LoVo (cell line): Measurements from ENCODE around the gene NRF1.
"Not testable (repeated sequence)": the region's sequence is repeated elsewhere in the genome, so short reads cannot be mapped to it uniquely, and the experiment has no call there.

Source experiments
- DNase-seq: peaks from one replicate; pipeline ENCODE4 v3.0.0-alpha.2; 2016; ENCODE audit warnings: low spot score

Gene NRF1

GRCh38 chr7:129649128-129649690 lies 37.7 kb downstream of the NRF1 start:
- DNase-seq: no peak

DNA sequence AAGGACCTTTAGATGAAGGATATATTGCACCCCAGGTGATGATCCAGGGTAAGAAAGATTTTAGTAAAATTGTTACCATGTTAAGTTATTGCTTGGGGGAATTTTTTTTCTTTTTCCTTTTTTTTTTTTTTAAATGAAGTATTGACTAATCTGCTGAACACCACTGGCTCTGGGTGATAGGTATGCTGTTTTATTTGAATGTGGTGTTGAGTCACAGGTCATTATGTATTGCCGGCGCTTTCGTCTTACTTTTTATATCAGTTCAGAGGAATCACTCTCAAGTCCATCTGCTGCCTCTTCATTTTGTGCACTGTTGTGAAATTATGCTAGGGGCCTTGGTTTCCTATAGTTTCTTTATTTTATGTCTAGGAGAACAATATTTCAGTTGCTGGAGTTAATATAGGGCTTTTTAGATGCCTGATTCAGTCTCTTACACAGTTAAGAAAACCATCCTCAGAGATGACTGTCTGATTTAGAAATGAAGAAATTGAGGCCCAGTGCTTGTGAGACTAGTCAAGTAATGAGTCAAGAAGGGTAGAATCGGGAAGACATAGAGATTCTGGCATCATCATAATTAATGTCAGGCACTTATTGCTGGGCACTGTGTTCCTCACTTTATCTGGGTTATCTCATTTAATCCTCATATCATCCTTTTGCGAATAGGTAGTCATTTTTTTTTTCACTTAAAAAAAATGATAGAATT lies 38.7 kb downstream of the NRF1 start:
- DNase-seq: no peak

DNA sequence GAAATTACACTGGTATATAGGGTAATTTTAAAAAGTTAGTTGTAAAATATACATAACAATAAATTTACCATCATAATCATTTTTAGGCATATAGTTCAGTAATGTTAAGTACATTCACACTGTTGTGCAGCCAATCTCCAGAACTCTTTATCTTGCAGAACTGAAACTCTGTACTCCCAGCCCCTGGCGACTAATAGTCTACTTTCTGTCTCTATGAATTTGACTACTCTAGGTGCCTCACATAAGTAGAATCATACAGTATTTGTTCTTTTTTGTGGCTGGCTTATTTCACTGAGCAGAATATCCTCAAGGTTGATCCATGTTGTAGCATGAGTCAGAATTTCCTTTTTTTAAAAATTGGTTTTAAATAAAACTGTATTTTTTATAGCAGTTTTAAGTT lies 41.4 kb downstream of the NRF1 start:
- no peak for DNase-seq

DNA sequence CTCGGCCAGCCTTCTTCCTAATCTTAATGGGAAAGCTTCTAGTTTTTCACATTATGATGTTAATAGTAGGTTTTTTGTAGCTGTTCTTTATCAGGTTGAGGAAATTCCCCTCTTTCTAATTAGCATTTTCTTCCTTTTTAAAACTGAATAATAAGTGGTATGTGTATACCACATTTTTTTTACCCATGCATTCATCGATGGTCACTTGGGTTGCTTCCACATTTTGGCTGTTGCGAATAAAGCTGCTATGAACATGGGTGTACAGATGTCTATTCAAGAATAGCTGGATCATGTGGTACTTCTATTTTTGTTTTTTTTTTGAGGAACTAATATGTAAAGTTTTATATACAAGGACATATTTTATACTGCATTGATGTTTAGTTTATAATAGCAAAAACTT lies 44.3 kb downstream of the NRF1 start:
- no peak for DNase-seq

DNA sequence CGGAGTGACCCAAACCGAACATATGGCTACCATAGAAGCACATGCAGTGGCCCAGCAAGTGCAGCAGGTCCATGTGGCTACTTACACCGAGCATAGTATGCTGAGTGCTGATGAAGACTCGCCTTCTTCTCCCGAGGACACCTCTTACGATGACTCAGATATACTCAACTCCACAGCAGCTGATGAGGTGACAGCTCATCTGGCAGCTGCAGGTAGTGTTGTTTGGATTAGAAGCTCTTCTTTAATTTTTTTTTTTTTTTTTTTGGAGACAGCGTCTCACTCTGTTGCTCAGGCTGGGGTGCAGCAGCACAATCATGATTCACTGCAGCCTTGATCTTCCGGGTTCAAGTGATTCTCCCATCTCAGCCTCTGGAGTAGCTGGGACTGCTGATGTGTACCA lies 45.8 kb downstream of the NRF1 start:
- DNase-seq: no peak

- DNase-seq: not testable (repeated sequence)
Measured at GRCh38 chr7:129659907-129660306, 48.4 kb downstream of the NRF1 start.

DNA sequence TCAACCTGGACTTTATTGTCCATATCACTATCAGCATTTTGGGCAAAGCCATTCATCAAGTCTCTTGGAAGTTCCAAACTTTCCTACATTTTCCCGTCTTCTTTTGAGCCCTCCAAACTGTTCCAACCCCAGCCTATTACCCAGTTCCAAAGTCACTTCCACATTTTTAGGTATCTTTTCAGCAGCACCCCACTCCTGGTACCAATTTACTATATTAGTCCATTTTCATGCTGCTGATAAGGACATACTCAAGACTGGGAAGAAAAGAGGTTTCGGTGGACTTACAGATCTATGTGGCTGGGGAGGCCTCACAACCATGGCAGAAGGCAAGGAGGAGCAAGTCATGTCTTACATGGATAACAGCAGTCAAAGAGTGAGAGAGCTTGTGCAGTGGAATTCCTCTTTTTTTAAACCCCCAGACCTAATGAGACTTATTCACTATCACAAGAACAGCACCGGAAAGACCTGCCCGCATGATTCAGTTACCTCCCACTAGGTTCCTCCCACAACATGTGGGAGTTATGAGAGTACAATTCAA lies 50.2 kb downstream of the NRF1 start:
- DNase-seq: no peak

GRCh38 chr7:129663240-129663639 lies 51.7 kb downstream of the NRF1 start:
- not testable (repeated sequence) for DNase-seq

- DNase-seq: peak; percentile 75
Measured at GRCh38 chr7:129664029-129665012, 52.8 kb downstream of the NRF1 start.

DNA sequence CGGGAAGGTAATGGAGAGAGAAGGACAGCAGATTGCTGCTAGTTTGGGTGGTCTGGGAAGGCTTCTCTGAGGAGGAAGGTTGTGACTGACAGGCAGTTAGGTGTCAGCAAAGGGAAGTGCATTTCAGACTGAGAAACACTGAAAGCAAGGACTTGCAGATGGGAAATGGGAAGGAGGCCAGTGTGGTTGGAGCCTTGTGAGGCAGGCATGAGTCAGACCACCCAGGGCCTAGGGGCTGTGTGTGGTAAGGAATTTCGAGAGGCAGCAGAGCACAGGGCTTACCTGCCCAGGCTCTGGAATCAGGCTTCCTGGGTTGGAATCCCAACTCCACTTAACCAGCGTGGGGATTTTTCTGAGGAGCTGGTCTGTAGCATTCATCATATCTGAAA lies 53.5 kb downstream of the NRF1 start:
- DNase-seq: peak; percentile 74

- no peak for DNase-seq
Measured at GRCh38 chr7:129667116-129667515, 55.6 kb downstream of the NRF1 start.

- no peak for DNase-seq
Measured at GRCh38 chr7:129667551-129667950, 56.0 kb downstream of the NRF1 start.

DNA sequence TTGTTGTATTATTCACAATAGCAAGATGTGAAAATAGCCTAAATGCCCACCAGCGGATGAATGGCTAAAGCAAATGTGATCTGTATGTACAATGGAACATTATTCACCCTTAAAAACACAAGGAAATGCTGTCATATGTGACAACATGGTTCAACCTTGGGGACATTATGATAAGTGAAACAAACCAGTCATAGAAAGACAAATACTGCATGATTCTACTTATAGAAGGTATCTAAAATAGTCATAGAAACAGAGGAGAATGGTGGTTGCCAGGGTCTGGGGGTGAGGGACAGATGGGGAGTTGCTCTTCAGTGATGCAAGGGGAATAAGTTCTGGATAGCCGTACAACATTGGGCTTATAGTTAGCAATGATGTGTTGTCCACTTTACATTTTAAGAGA lies 58.4 kb downstream of the NRF1 start:
- DNase-seq: no peak

DNA sequence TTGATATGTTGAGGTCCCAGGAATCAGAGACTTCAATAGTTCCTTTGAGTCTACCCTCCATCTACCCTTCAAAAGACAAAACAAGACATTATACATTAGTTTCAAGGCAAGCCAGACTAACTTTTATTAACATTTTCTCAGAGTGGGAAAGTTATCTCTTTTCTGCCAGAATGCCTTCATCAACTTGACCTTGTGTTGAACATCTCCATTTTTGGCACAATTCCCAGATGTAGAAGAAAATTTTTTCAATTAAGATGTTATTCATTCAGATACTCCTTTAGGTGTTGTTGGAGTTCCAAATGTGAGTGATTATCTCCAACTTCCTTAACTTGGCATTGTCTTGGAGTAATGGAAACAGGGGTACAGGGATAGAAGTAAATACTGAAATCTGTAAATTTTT lies 59.1 kb downstream of the NRF1 start:
- DNase-seq: no peak

DNA sequence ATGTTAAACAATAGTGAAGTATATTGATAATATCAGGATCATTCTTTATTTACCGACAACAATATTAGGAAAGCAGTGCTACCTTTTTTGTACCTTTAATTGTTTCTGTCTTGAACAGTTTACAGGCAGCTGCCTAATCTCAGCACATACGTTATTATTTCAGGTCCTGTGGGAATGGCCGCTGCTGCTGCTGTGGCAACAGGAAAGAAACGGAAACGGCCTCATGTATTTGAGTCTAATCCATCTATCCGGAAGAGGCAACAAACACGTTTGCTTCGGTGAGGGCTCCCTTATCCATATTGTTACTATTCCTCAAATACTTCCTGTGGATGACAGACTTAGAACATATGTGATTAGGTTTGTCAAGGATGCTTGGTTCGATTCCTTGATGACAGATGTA lies 59.7 kb downstream of the NRF1 start:
- DNase-seq: no peak

- not testable (repeated sequence) for DNase-seq
Measured at GRCh38 chr7:129674475-129674874, 63.0 kb downstream of the NRF1 start.

- DNase-seq: no peak
Measured at GRCh38 chr7:129675521-129675920, 64.0 kb downstream of the NRF1 start.

- DNase-seq: no peak
Measured at GRCh38 chr7:129676017-129676897, 64.7 kb downstream of the NRF1 start.

DNA sequence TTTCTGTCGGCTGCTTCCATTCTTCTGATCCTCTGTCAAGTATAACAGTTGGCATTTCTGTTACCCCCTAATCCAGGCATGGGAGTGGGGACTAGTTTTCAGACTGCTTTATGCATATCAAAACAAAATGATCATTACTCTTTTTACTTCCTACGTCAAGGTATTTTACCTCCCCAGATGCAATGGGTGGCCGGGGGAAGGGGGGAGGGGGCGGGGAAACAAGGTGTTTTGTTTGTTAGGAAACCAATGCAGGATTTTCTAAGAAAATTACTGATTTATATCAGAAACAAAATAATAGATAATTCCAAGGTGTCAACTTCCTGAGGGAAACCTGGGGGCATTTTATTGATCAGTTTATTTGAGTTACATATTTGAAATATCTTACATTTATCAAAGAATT lies 66.3 kb downstream of the NRF1 start:
- DNase-seq: no peak

DNA sequence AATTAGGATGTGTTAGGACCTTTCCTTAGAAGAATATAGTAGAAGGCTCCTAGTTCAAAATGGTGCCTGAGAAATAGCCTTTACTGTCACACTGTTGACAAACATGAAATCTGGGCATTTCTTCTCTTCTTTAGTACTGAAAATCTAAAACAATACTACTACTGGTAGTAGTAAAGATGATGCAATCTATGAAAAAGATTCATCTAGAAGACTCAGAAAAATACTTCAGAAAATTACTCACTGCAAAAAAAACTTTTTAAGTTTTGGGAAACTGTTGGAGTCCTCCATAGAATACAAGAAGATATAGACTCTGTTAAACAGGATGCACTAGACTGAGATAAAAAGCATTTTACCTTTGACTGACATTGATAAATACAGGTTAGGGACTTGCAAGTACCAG lies 67.1 kb downstream of the NRF1 start:
- no peak for DNase-seq

GRCh38 chr7:129680400-129680799 lies 68.9 kb downstream of the NRF1 start:
- DNase-seq: no peak

- DNase-seq: no peak
Measured at GRCh38 chr7:129684777-129685176, 73.3 kb downstream of the NRF1 start.
